ENCODE data around the gene GATAD1. TPM values are rescaled to one million over a fixed set of nuclear protein-coding genes. Genes with fewer than 3 reads are reported as not detected.
A peak's percentile ranks its signal among the peaks of the same experiment; 100 is the strongest.
"Not testable (repeated sequence)": the region's sequence is repeated elsewhere in the genome, so short reads cannot be mapped to it uniquely, and the experiment has no call there.

GATAD1 gene
- total RNA-seq, 1 donor from 2014 or later, result 30.5 TPM

- no peak for TF ChIP-seq CTCF (IDR thresholded peaks at IDR 0.05; ENCODE audit: insufficient read depth, low read length, poor library complexity, severe bottlenecking)
- H3K36me3 ChIP-seq (ENCODE audit: control insufficient read depth, insufficient read depth, low read length), result no peaks in the 10 kb centered on the region
- H3K4me3 ChIP-seq (ENCODE audit: low read depth, low read length), result no peak overlapping the region
- DNase-seq (ENCODE audit: low read depth), result no peak
- no peaks in the 10 kb centered on the region for H3K27me3 ChIP-seq (ENCODE audit: control insufficient read depth, insufficient read depth, low read length)
Observed at GRCh38 chr7:92437956-92438491, 9.3 kb upstream of the GATAD1 start.

- not testable (repeated sequence) for H3K4me3 ChIP-seq (ENCODE audit: low read depth, low read length); H3K27me3 ChIP-seq (ENCODE audit: control insufficient read depth, insufficient read depth, low read length); H3K36me3 ChIP-seq (ENCODE audit: control insufficient read depth, insufficient read depth, low read length); DNase-seq (ENCODE audit: low read depth)
Observed at GRCh38 chr7:92442720-92443119, 4.6 kb upstream of the GATAD1 start.

- H3K27me3 ChIP-seq (ENCODE audit: control insufficient read depth, insufficient read depth, low read length), result no peaks in the 10 kb centered on the region
- no peak overlapping the region for H3K4me3 ChIP-seq (ENCODE audit: low read depth, low read length)
- peak; percentile 84 for TF ChIP-seq CTCF (IDR thresholded peaks at IDR 0.05; ENCODE audit: insufficient read depth, low read length, poor library complexity, severe bottlenecking)
- peaks cover 2% of the 10 kb centered on the region for H3K36me3 ChIP-seq (ENCODE audit: control insufficient read depth, insufficient read depth, low read length)
- no peak for DNase-seq (ENCODE audit: low read depth)
Observed at GRCh38 chr7:92446869-92447344, 375 bp upstream of the GATAD1 start.

GRCh38 chr7:92448205-92448747, 994 bp downstream of the GATAD1 start:
- peaks cover 6% of the 10 kb centered on the region for H3K36me3 ChIP-seq (ENCODE audit: control insufficient read depth, insufficient read depth, low read length)
- peak overlapping the region; percentile 83 for H3K4me3 ChIP-seq (ENCODE audit: low read depth, low read length)
- H3K27me3 ChIP-seq (ENCODE audit: control insufficient read depth, insufficient read depth, low read length), result no peaks in the 10 kb centered on the region
- DNase-seq (ENCODE audit: low read depth), result peak; percentile 31
- peak; percentile 40 for TF ChIP-seq CTCF (IDR thresholded peaks at IDR 0.05; ENCODE audit: insufficient read depth, low read length, poor library complexity, severe bottlenecking)

GRCh38 chr7:92451645-92452044, 4.4 kb downstream of the GATAD1 start:
- no peak for DNase-seq (ENCODE audit: low read depth)
- H3K4me3 ChIP-seq (ENCODE audit: low read depth, low read length), result no peak overlapping the region
- H3K36me3 ChIP-seq (ENCODE audit: control insufficient read depth, insufficient read depth, low read length), result peaks cover 6% of the 10 kb centered on the region
- no peaks in the 10 kb centered on the region for H3K27me3 ChIP-seq (ENCODE audit: control insufficient read depth, insufficient read depth, low read length)
- TF ChIP-seq CTCF (IDR thresholded peaks at IDR 0.05; ENCODE audit: insufficient read depth, low read length, poor library complexity, severe bottlenecking), result no peak

GRCh38 chr7:92456236-92456635, 9.0 kb downstream of the GATAD1 start:
- peaks cover 6% of the 10 kb centered on the region for H3K36me3 ChIP-seq (ENCODE audit: control insufficient read depth, insufficient read depth, low read length)
- no peaks in the 10 kb centered on the region for H3K27me3 ChIP-seq (ENCODE audit: control insufficient read depth, insufficient read depth, low read length)
- no peak for DNase-seq (ENCODE audit: low read depth)
- no peak overlapping the region for H3K4me3 ChIP-seq (ENCODE audit: low read depth, low read length)
- no peak for TF ChIP-seq CTCF (IDR thresholded peaks at IDR 0.05; ENCODE audit: insufficient read depth, low read length, poor library complexity, severe bottlenecking)
